DLD1 (cell line): ENCODE results near the gene GP1BB.

Source experiments
- in situ Hi-C: cut with HindIII; loops from 2 replicates; pipeline ENCODE4 v1.10.0; 2017; ENCODE audit warnings: low sequenced_read_pairs

GP1BB gene

DNA sequence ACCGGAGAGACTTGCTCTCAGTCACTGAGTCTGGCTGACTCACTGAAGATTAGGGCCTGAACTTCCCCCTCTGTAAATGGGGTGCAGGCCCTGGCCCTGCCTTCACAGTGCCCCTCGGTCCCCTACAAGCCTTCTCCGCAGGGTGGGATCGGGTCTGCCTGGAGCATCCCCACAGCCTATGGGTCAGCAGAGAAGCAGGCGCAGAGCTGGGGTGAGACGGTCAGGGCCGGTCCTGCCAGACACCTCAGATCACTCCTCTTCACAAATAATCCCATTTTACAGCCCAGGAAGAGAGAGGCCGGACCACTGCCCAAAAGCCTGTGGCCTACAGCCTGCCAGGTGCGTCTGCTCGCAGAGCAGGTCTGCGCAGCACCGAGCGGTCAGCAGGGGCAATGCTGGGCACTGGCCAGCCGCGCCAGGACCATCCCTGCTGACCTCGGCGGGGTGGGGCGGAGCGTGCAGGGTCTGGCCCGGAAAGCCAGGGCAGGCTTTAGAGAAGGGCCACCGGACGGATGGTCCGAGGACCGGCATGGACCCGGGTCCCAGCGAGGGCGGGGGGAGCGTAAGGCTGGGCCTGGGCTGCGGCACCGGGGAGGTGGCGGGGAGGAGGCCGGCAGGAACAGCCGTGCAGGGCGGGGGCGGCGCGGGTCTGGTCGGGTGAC, 9.6 kb upstream of the GP1BB start:
- in situ Hi-C loops, result no loop called here

DNA sequence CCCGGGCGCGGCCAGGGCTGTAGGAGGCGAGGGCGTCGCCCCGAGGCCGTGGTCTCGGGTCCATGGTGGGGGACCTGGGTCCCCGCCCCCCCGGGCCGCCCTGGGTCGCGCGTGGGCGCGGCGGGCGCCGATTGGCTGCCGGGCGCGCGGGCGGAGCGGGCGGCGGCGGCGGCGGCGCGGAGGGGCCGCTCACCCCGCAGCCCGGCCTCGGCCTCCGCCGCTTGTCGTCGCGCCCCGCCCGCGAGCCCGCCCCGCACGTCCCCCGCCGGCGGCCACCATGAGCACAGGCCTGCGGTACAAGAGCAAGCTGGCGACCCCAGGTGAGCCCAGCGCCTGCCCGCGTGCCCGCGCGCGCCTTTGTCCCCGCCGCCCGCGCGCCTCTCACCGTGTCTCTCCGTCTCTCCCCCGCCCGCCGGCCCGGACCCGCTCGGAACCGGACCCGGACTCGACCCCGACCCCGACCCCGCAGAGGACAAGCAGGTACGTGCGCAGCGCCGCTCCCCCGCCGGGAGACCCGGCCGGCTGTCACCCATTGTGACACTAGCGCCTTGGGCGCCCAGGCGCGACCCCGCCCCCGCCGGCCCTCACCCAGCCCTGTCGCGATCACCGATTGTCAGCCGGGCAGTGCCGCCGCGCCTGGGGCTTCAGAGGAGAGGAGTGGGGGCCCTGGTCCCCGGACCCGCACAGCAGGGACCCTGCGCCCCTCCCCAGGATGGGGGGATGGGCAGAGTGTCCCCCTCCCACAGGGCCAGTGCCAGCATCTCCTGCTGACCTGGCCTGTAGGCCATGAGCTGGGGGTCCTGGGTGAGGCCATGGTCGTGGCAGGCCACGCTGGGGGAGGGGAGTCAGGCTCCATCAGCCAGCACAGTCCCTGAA, 8.8 kb upstream of the GP1BB start, which contains the start of gene SEPTIN5:
Gene SEPTIN5, plus strand, starts transcription at position 192 of the 876 bp plus-strand sequence. Its CDS starts 86 bp downstream, at position 278.
- in situ Hi-C loops, result no loop called here

DNA sequence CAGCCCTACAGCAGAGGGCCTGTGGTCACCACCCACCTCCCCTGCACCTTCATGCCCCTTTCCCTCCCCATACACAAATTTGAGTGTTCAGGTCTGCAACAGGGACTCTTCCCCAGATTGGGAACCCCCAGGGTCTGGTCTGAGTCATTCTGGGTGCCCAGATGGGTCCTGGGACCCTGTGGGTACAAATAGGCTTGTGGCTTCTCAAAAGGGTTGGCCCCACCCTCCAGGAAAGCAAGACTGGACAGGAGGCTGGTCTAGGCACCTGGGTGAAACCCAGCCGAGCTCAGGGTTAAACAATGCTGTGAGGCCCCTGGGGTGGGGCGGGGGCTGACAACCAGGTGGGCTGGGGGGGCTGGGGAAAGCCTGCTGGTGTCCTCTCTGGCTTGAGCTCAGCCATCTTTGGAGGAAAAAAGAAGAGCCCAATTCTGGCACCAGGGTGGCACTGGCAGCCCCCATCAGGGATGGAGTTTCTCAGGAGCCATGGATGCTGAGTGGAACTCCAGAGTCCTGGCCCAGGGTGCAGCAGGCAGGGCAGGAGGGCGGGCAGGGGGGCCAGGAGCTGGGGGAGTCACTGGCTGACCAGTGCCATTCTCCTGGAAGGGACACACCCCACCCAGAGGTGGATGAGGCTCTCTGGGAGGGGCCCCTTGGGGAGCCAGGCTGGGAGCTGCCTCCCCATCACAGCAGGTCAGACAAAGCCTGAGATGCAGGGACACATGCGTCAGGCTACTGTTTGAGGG, 8.0 kb upstream of the GP1BB start:
- in situ Hi-C loops, result no loop called here

DNA sequence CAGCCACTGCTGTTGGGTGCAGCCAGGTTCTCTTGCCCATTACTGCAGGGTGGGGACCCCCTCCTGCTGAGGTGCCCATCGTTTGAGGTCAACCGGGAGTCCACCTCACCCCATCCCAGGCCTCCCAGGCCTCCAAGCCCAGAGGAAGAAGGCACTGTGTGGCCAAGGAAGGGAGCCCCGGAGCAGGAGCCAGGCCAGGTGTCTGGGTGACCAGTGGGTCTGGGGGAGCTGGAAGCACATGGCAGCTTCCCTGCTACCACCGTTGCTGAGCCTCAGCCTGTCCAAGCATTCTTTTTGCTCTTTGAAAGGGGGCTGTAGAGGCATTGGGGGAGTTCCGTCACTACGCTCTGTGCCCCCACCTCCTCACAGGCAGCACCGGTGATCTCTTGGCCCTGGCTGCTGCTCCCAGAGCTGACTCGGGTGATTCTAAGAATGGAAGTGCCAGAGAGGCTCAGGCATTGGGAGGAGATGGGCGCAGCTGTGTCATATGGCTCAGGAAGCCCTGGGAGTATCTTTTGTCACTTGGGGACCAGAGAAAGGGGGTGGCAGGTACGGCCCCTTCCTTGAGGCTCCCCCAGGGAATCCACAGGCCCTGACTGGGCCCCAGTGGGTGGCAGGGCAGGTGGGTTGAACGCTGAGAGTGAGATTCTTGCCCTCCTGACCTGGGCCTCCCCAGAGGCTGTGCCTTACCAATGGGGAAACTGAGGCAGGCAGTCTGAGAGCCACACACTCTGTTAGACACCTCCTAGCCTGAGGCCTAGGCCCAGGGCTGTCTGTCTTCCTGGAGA, 7.1 kb upstream of the GP1BB start:
- in situ Hi-C loops, result no loop called here

DNA sequence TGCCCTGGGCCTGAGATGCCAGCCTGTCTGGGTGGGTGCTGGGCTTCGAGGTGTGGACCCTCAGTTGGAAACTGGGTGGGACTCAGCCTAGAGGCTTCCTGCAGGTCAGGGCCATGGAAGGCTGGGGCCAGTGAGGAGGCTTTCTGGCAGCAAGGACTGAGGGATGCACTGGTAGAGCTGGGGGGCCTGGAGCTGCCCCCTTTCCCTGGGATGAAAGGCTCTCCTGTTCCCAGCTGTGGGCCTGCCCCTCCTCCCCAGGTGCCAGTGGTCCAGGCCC, 6.6 kb upstream of the GP1BB start:
- in situ Hi-C loops, result no loop called here

DNA sequence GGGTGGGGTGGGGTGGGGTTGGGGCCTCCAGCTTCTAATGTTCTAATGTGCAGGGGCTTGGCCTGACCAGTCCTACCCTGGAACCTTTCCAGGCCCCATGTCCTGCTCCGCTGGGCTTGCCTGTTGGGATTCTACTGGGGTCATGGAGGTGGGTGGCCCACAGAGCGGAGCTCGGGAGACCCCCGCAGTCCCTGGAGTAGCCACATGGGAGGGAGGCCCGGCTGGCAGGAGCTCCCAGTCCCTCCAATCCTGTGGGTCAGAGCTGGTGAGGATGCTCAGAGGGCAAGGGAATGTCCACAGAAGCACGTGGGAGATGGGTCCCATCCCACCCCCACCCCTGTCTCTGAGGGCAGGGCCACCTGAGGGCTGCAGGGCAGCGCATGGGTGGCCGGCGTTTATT, 6.2 kb upstream of the GP1BB start:
- in situ Hi-C loops, result no loop called here

DNA sequence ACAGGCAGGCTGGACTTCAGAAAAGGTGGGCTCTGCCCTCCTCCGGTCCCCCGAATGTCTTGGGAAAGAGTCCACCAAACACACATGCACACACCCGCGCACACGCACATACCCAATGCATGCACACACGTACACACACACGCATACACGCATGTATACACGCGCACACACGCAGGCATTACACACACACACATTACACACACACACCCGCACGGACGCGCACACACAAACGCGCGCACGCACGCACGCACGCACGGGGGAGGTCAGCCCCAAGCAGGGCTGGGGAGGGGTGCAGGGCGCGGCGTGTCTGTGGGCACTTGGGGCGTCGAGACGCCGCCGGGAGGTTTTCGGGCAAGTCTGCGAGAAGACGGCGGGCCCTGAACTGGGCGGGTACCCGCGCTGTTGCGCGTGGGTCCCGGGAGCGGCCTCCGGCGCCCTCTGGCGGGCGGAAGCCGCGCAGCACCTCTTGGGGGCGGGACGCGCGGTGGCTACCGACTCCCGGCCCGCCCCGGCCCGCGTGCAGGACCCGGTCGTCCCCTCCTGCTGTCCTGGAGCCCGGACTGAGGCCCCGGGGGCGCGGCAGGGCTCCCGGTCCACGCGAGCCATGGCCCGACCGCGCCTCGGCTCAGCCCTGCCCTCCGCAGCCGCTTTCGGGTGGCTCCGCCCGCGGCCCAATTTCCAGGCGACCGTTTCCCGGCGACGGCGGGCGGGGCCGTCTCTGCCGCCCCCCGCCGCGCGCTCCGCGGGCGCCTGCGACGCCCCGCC, 5.5 kb upstream of the GP1BB start:
- in situ Hi-C loops, result no loop called here

DNA sequence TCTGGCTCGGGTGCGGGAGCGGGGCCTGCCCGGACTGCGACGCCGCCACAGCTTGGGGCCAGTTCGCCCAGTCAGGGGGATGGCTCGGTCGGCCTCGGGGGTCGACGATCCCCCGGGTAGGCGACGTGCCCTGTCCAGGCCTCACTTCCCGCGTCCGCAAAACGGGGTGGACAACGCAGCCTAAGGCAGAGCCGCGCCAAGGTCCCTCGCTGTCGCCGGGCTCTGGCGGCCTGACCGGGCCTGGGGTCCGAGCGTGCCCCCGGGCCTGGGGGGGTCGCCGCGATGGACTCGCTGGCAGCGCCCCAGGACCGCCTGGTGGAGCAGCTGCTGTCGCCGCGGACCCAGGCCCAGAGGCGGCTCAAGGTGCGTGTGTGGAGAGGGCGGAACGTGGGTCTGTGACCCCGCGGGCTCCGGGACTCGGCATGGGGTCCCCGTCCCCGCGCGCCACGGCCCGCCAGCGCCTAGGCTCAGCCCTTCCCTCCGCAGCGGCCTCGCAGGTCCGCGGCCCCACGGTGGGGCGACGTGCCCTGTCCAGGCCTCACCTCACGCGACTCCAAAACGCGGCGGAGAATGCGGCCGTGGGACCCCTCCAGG, 4.8 kb upstream of the GP1BB start:
- in situ Hi-C loops, result no loop called here

DNA sequence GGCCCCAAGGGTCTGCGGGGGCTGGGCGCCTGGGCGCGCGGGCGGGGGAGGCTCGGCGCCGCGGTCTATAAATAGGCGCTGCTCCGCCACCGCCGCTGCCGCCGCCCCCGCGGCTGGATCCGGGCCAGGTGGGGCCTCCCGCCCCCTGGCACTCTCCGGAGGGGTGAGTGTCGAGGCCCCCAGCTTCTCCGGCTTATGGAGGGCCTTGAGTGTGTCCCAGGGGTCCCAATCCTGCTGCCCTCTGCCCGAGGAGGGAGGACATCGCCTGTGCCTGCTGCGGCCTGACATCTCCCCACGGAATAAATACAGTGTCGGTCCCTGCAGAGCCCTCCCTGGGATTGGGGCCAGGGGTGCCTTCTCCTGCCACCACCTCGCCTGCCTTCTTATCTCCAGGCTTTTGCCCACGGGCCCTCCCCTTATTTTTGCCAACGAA, 4.3 kb upstream of the GP1BB start:
- in situ Hi-C loops, result no loop called here

DNA sequence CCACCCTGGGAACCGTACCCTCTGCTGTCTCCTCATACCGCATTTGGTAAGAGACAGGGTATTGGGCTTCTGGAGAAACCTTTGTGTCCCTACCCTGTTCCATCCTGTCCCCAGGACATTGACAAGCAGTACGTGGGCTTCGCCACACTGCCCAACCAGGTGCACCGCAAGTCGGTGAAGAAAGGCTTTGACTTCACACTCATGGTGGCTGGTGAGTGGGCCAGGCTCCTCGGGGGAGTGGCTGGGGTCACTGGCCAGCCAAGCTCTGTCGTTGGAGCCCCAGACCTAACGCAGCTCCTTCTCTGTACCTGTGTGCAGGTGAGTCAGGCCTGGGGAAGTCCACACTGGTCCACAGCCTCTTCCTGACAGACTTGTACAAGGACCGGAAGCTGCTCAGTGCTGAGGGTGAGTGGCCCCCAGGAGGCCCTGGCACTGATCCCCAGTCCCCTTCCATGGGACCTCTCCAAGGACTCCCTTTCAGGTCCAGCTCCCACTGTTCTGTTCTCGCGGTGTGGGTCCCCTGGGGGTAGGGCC, 3.8 kb upstream of the GP1BB start:
- in situ Hi-C loops, result no loop called here

DNA sequence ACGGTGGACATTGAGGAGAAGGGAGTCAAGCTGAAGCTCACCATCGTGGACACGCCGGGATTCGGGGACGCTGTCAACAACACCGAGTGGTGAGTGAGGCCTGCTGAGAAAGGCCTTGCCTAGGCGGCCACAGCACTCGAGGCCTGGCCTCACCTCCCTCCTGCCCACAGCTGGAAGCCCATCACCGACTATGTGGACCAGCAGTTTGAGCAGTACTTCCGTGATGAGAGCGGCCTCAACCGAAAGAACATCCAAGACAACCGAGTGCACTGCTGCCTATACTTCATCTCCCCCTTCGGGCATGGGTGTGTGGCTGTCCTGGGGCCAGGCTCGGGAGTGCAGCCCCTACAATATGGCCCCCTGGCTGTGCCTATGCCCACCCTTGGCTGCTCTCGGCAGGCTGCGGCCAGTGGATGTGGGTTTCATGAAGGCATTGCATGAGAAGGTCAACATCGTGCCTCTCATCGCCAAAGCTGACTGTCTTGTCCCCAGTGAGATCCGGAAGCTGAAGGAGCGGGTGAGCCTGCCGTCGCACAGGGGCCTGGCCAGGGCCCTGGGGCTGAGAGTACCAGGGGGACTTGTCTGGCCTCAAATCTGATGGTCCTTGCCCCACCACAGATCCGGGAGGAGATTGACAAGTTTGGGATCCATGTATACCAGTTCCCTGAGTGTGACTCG, 3.0 kb upstream of the GP1BB start:
- in situ Hi-C loops, result no loop called here

DNA sequence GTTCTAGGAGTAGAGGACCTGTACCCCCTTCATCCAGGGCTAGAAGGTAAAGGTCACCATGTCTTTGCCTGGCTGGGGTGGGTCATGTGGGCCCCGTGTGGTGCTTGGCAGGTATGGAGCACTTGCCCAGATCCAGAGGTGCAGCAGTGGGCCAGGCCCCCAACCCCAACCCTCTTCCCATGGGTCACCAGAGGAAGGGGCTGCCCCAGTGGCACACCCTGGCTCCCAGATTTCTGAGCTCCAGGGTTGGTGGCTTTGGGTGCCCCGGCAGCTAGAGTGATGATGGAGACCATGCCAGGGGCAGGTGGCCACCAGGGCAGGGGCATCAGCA, 2.4 kb upstream of the GP1BB start:
- in situ Hi-C loops, result no loop called here

DNA sequence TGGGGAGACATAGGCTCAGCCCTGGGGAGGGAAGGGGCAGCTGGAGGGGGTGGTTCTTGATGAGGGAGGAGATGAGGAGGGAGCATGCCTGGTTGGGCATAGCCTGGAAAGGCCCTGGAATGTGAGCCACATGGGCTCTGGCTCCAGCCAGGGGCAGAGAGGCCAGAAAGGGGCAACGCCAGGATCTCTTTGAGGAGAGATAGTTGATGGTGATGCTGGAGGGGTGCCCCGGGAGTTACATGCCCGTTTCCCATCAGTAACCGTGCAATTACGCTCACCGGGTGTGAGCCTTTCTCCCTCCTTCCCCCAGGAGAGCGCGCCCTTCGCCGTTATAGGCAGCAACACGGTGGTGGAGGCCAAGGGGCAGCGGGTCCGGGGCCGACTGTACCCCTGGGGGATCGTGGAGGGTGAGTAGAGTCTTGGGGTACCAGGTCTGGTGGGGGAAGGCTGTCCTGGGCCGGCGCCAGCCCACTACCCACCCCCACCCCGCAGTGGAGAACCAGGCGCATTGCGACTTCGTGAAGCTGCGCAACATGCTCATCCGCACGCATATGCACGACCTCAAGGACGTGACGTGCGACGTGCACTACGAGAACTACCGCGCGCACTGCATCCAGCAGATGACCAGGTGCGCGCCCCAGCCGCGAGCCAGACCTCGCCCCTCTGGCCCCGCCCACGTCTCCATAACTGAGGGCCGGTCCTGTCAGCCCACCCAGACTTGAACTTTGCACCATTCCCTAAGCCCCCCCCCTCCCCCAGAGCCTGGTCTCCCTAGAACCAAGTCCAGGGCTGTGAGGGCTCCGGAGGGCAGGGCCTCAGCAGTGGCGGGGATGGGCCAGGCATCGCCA, 1.8 kb upstream of the GP1BB start:
- in situ Hi-C loops, result no loop called here

DNA sequence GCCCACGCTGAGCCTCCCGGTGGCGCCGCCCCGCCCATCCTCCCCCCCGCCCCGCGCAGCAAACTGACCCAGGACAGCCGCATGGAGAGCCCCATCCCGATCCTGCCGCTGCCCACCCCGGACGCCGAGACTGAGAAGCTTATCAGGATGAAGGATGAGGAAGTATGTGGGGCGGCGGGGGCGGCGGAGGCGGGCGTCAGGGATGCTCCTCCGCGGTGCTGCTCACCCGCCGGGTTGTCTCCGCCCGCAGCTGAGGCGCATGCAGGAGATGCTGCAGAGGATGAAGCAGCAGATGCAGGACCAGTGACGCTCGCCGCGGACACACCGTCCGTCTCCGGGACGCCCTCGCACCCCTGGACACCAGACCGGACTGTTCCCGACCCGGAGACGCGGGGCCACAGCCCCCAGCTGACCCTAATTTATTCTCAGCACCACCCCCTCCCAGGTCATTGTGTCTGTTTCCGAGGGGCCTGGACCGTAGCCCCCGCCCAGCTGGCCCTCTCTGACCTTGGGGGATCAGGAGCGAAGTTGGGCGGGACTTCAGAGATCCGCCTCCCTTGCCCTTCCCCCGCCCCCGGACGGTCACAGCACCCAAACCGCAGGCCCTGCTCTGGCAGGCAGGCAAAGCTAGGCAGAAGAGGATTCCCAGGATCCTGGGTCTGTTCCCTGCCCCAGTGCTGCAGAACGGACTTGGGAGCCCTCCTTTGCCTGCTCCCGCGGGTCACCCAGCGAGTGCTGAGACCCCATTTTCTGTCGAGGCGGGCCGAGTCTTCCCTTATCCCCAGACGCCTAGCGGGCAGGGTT, 959 bp upstream of the GP1BB start:
- in situ Hi-C loops, result no loop called here

DNA sequence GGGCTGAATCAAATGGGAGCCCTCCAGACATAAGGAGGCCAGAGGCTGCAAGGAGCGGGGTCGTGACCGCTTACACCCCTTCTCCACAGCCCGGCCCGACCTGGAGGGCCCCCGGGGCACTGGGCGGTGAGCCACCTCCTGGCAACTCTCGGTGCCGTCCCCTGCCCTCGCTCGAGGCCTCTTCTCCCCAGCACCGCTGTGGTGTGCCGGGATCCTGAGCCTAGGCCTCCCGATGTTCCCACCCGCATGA, 432 bp upstream of the GP1BB start:
- in situ Hi-C loops, result no loop called here

DNA sequence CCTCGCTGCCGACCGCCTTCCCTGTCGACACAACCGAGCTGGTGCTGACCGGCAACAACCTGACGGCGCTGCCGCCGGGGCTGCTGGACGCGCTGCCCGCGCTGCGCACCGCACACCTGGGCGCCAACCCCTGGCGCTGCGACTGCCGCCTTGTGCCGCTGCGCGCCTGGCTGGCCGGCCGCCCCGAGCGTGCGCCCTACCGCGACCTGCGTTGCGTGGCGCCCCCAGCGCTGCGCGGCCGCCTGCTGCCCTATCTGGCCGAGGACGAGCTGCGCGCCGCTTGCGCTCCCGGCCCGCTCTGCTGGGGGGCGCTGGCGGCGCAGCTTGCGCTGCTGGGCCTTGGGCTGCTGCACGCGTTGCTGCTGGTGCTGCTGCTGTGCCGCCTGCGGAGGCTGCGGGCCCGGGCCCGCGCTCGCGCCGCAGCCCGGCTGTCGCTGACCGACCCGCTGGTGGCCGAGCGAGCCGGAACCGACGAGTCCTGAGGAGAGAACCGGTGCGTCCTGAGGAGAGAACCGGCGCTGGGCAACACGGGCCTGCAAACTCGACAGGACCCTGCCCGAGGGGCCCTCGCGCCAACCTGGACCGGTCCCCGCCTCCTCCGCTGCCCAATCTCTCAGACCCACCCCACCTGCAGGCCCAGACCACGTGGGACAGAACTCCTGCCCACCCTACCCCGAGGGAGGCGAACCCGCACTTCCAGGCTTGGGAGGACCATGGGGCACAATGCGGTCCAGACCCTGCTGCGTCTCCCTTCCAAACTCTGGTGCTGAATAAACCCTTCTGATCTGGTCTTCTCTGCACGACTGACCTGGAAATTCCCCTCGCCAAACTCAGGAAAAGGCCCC, 866 bp downstream of the GP1BB start:
- in situ Hi-C loops, result no loop called here
